ENCODE measurements around the gene STX19.
"Not testable (repeated sequence)": the region's sequence is repeated elsewhere in the genome, so short reads cannot be mapped to it uniquely, and the experiment has no call there.

The STX19 gene

GRCh38 chr3:94028093-94028837 lies at the start of gene STX19:
TSS of gene STX19 (minus strand) at chr3:94028597. CDS start at chr3:94015269, 13,328 bp downstream.
- DNase-seq (ENCODE audit: extremely low spot score, insufficient read length, low read depth): no peak
- FAIRE-seq: no peak

GRCh38 chr3:94076055-94076454 lies 47.7 kb upstream of the STX19 start:
- FAIRE-seq (no peak), DNase-seq (ENCODE audit: extremely low spot score, insufficient read length, low read depth) (no peak)

GRCh38 chr3:94071713-94072284 lies 43.4 kb upstream of the STX19 start:
- DNase-seq (ENCODE audit: extremely low spot score, insufficient read length, low read depth): no peak
- FAIRE-seq: peak; percentile 46

DNA sequence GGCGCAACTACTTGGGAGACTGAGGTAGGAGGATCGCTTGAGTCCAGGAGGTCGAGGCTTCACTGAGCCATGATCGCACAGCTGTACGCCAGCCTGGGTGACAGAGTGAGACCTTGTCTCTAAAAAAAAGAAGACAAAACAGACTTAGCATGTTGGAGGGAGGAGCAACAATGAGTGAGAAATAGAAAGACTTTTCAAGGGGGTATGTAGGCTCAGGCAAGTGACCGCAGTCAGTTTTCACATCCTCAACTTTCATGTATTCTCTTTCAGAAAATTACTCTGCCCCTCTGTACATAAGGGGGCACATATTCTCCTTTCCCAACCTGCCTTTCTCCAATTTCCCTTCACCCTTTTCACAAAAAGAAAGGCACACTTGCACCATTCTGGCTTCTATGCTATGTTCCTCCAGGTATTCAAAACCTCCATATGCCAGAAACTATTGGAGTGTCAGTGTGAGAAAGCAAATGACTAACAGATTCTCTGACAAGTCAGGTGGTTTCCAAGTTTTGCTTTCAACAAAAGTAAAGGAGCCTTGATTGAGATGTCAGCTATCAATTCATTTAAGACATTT lies 42.0 kb upstream of the STX19 start:
- peak; percentile 92 for FAIRE-seq
- no peak for DNase-seq (ENCODE audit: extremely low spot score, insufficient read length, low read depth)

- DNase-seq (ENCODE audit: extremely low spot score, insufficient read length, low read depth) (no peak), FAIRE-seq (peak; percentile 51)
Observed at GRCh38 chr3:94069194-94069813, 40.9 kb upstream of the STX19 start.

DNA sequence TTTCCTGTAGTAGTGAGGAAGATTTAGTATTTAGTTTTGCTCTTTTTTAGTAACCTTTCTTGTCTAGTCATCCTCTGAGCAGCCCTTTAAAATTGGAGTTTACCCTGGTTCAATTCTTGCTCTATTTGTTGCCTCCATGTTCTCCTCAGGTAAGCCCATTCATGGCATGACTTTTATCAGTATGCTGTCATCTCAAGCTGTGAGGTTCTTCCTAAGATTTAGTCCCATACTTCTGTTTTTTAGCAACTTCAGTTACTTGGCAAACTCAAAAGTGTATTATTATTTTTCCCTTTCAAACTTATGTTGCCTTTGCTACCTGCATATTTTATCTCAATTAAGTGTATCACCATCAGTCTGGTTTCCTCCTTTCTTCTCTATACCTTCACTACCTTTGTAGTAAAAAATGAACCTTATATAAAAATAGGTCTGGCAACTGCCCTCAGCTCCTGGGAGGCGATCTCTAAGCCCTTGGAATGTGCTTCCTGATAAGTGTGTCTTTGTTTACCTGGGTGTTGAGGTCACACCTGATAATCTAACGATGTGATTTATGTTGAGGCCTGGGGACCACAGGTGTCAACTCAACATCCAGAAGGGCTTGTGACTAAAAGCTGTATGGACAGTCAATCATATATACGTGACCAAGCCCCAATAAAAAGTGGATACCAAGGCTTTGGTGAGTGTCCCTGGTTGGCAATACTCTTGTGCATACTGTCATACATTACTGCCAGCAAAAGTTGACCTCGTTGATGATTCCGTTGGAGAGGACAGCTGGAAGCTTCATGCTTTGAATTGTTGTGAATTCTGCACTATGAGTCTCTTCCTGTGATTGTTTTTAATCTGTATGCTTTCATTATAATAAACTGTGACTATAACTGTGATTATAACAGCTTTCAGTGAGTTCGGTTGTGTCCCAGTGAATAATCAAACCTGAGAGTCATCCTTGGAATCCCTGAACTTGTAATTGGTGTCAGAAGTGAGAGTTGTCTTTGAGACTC lies 38.4 kb upstream of the STX19 start:
- DNase-seq (ENCODE audit: extremely low spot score, insufficient read length, low read depth): no peak
- FAIRE-seq: no peak

DNA sequence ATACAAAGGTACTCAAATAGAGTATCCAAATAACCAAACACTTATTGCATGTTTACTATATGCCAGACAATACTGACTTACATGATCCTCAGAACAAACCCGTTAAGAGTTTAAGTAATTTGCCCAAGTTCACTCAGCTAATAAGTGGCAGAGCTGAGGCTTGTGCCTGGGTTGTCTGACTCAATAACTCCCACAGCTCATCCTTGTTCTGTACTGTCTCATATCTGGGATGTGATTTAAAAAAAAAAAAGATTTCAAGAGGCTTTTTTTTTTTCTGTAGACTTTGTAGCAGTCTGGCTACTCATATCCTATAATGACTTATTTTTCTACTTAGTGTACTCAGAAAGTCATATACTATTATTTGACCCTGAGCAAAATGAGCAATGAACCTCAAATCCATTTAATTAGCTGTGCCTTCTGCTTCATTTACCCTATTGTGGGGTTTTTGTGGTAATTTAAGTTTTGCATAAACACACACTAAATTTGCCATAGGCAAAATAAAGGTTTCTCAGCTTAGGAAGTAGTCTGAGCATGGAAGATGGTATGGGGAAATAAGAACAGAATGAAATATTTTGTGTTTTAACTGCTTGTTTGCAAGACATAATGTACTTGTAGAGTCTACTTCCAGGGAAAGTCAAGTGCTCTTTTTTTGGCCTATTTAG lies 37.6 kb upstream of the STX19 start:
- FAIRE-seq: no peak
- DNase-seq (ENCODE audit: extremely low spot score, insufficient read length, low read depth): no peak

GRCh38 chr3:94065122-94065521 lies 36.7 kb upstream of the STX19 start:
- DNase-seq (ENCODE audit: extremely low spot score, insufficient read length, low read depth): no peak
- FAIRE-seq: no peak

GRCh38 chr3:94064243-94064860 lies 36.0 kb upstream of the STX19 start:
- no peak for DNase-seq (ENCODE audit: extremely low spot score, insufficient read length, low read depth)
- no peak for FAIRE-seq

DNA sequence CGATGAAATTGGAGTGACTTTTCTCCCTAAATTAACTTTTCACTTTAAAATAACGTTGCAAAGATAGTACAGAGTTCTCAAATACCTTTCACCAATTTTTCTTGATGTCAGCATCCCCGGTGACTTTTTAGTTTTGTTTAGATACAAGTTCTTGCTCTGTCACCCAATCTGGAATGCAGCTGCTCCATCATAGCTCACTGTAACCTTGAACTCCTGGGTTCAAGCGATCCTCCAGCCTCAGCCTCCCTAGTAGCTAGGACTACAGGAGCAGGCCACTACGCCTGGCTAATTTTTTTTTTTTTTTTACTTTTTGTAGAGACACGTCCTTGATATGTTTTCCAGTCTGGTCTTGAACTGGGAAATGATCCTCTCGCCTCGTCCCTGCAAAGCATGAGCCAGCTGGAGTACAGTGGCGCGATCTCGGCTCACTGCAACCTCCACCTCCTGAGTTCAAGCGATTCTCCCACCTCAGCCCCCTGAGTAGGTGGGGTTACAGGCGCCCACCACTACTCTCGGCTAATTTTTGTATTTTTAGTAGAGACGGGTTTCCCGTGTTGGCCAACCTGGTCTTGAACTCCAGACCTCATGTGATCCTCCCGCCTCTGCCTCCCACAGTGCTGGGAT lies 35.2 kb upstream of the STX19 start:
- FAIRE-seq: peak; percentile 9
- no peak for DNase-seq (ENCODE audit: extremely low spot score, insufficient read length, low read depth)

- peak; percentile 98 for FAIRE-seq
Observed at GRCh38 chr3:94062513-94063404, 34.4 kb upstream of the STX19 start, which contains the start of the genes DHFR2 and NSUN3. TSS of gene DHFR2 (minus strand) at chr3:94062916. CDS start at chr3:94061511, 1,405 bp downstream. TSS of gene NSUN3 (plus strand) at chr3:94063061. CDS start at chr3:94063127, 66 bp downstream.

DNA sequence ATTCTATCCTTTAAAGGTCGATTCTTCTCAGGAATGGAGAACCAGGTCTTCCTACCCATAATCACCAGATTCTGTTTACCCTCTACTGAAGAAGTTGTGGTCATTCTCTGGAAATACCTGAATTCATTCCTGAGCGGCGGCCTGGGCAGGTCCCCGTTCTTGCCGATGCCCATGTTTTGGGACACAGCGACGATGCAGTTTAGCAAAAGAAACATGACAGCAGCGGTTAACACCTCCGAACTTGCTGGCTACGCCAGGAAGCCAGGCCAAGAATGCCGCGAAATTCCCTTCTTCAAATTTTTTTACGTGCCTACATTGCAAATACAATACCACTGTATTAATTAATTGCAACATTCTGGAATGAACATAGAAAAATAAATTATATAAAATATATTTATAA lies 32.9 kb upstream of the STX19 start:
- FAIRE-seq (no peak), DNase-seq (ENCODE audit: extremely low spot score, insufficient read length, low read depth) (no peak)

More at GRCh38 chr3:94062513-94063404, 34.4 kb upstream of the STX19 start, which contains the start of the genes DHFR2 and NSUN3:
- DNase-seq (ENCODE audit: extremely low spot score, insufficient read length, low read depth): peak; percentile 75

- FAIRE-seq (no peak), DNase-seq (ENCODE audit: extremely low spot score, insufficient read length, low read depth) (no peak)
Observed at GRCh38 chr3:94050546-94050945, 22.1 kb upstream of the STX19 start.

GRCh38 chr3:94049267-94049666 lies 20.9 kb upstream of the STX19 start:
- FAIRE-seq: no peak

DNA sequence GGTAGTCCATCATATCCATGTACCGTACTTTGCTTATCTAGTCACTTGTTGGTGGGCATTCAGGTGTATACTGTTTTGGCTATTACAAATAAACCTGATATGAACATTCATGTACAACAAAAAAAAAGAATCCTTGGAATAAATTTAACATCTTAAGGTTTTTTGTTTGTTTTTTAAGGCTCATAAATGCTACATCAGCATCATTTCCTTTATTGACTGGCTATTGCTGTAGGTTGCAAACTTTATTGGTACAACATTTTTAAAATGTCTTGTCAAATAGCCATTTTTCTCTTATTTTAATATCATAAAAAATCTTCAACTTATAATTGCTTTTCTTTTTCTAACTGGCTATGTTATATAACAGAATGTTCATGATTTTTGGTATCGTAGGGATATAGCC lies 18.1 kb upstream of the STX19 start:
- FAIRE-seq: no peak
- no peak for DNase-seq (ENCODE audit: extremely low spot score, insufficient read length, low read depth)

More at GRCh38 chr3:94049267-94049666, 20.9 kb upstream of the STX19 start:
- no peak for DNase-seq (ENCODE audit: extremely low spot score, insufficient read length, low read depth)

- not testable (repeated sequence) for FAIRE-seq; DNase-seq (ENCODE audit: extremely low spot score, insufficient read length, low read depth)
Observed at GRCh38 chr3:94044100-94044936, 15.9 kb upstream of the STX19 start.
